Omental fat pad (tissue), 4 donors: ENCODE results near the gene COL26A1. TPM values are rescaled to one million over a fixed set of nuclear protein-coding genes. Genes with fewer than 3 reads are reported as not detected.

Experiments used
- ATAC-seq: fragments of 150-250 bp; one replicate; pipeline ENCODE4 v1.9.1; 2016; ENCODE audit warnings: mild to moderate bottlenecking, moderate library complexity; ENCODE audit not compliant: low FRiP score
- DNase-seq: peaks from one replicate; pipeline ENCODE4 v3.0.0-alpha.2; 2019; ENCODE audit warnings: low spot score
- total RNA-seq, 4 donors: library from RNA; depleted of rRNA; stranded (reverse); fragments of >200 nt; gene quantifications; one replicate each; pipeline ENCODE4 v1.1.0, GENCODE V29; 2016
- TF ChIP-seq, protein P1 (sequence below), 3 donors: fragments of 450-650 bp; IDR thresholded peaks; one replicate each; pipeline ENCODE4 v1.5.1; 2016 to 2017; ENCODE audit warnings: antibody characterized with exemption in 3 of 3, mild to moderate bottlenecking in 3 of 3, moderate library complexity in 2 of 3

COL26A1 gene
- total RNA-seq, 4 donors from 2014 or later = 0.37 TPM; not detected in 3

DNA sequence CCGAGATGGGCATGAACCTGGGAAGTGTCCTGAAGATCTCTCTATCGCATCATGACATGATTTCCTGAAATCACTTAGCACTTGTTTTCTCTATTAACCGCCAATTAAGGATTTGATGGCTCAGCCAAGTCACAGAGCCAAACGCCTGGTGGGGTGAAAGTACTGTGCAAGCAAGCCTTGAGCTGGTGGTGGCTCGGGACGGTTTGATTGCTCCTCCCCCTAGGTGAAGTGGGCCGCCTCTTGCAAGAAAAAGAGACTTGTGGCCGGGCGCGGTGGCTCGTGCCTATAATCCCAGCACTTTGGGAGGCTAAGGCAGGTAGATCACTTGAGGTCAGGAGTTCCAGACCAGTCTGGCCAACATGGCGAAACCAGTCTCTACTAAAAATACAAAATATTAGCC is 50.3 kb downstream of the COL26A1 start:
- TF ChIP-seq, protein P1, sequence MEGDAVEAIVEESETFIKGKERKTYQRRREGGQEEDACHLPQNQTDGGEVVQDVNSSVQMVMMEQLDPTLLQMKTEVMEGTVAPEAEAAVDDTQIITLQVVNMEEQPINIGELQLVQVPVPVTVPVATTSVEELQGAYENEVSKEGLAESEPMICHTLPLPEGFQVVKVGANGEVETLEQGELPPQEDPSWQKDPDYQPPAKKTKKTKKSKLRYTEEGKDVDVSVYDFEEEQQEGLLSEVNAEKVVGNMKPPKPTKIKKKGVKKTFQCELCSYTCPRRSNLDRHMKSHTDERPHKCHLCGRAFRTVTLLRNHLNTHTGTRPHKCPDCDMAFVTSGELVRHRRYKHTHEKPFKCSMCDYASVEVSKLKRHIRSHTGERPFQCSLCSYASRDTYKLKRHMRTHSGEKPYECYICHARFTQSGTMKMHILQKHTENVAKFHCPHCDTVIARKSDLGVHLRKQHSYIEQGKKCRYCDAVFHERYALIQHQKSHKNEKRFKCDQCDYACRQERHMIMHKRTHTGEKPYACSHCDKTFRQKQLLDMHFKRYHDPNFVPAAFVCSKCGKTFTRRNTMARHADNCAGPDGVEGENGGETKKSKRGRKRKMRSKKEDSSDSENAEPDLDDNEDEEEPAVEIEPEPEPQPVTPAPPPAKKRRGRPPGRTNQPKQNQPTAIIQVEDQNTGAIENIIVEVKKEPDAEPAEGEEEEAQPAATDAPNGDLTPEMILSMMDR (IDR thresholded peaks at IDR 0.05) = no peak
- DNase-seq (no peak), ATAC-seq (no peak)

DNA sequence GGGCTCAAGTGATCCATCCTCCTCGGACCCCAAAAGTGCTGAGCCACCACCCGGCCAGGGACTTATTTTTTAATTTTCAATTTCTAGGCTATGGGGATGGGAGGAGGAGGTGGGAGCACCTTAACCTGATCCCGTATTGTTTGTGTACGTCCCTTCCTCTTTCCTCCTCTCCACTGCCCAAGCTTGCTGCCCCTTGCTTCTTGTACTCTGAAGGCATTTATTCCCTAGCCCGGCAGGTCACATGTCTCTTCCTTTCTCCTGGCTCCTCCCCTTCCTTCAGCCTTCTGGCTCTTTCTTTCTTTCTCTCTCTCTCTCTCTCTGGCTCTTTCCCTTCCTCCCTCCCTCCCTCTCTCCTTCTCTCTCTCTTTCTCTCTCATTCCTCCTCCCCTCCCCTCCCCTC is 56.0 kb downstream of the COL26A1 start:
- TF ChIP-seq, protein P1 (IDR thresholded peaks at IDR 0.05) = no peak
- ATAC-seq = no peak
- no peak for DNase-seq

DNA sequence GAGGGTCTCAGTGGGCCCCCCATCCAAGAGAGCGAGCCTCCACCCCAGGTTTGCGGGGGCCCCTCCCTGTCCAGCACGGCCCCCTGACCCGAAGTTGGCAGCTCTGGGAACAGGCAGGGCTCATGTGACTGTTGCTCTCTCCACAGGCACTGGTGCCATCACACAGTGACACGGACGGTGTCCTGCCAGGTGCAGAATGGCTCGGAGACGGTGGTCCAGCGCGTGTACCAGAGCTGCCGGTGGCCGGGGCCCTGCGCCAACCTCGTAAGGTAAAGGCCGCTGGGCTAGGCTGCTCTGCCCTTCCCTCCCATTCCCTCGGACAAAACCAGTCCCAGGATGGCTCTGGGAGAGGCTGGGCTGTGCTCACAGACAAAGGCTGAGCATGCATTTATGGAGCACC is 57.2 kb downstream of the COL26A1 start:
- DNase-seq (no peak), ATAC-seq (no peak)
- TF ChIP-seq, protein P1 (IDR thresholded peaks at IDR 0.05) = no peak

DNA sequence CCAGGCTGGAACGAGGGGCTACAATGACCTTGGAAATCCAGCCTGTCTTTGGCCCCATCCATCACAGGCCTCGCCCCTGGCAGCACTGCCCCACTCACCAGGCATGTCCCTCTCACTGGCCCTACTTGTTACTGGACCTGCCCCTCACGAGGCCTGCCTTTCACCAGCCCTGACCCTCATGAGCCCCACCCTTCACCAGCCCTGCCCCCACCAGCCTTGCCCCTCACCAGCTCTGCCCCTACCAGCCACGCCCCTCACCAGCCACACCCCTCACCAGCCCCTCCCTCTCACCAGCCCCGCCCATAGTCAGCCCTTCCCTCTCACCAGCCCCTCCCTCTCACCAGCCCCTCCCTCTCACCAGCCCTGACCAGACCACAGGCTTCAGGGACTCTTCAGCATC is 57.8 kb downstream of the COL26A1 start:
- no peak for DNase-seq
- TF ChIP-seq, protein P1 (IDR thresholded peaks at IDR 0.05) = no peak
- no peak for ATAC-seq

DNA sequence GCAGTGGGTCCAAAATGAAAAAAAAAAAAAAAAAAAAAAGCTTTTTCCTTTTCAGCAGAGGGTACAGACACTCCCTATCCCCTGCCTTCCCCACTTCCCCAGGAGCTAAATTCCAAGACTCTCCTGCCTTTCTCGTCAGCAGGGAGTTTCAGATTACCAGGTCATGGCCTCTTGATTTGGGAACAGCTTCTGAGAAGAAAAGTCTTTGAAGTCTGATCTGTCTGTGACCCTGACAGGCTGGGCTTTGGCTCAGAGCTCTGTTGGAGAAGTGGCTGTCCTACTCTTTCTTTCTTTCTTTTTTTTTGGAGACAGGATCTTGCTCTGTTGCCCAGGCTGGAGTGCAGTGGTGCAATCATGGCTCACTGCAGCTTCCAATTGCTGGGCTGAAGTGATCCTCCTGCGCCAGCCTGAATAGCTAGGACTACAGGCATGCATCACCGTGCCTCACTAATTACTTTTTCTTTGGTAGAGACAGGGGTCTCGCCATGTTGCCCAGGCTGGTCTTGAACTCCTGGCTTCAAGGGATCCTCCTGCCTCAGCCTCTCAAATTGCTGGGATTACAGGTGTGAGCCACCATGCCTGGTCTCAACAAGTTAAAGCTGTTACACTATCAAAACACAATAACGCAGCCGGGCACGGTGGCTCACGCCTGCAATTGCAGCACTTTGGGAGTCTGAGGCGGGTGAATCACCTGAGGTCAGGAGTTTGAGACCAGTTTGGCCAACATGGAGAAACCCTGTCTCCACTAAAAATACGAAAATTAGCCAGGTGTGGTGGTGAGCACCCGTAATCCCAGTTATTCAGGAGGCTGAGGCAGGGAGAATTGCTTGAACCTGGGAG is 59.9 kb downstream of the COL26A1 start:
- TF ChIP-seq, protein P1 (IDR thresholded peaks at IDR 0.05) = no peak
- DNase-seq (no peak), ATAC-seq (no peak)

DNA sequence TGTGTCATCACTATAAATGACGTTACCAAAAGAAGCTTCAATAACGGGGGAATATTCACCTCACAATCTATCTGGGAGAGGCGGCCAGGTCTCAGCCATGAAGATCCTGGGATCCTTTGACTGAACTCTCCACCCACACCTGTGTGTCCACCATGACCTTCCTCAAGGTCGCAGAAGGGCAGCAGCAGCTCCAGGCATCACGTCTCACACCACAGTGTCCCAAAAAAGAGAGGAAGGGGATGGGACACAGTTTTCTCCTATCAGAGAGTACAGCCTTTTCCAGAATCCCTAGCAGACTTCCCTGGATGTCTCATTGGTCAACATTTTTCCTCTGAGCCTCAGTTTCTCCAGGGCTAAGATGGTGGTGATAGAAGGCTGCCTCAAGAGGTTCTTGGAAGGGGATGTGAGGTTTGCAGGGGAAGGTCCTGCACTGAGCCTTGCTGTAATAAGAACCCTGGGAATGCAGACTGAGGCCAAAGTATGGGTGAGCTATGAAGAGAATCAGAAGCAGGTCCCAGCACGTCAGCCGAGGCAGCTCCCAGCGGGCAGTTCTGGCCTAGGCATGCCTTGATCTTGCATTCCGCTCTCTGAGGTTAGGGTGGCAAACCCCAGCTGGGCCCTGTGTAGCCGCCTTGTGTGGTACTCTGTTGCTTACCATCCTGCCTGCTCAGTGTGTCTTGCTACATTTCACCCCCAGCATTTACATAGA is 63.8 kb downstream of the COL26A1 start:
- ATAC-seq (no peak), DNase-seq (no peak)
- TF ChIP-seq, protein P1 (IDR thresholded peaks at IDR 0.05) = no peak
